CD4-positive, alpha-beta T cell treated with Interleukin-6 at 100 ng/mL for 8 hours (primary cell): ENCODE data around the gene ZNF132.
"Not testable (repeated sequence)": the region's sequence is repeated elsewhere in the genome, so short reads cannot be mapped to it uniquely, and the experiment has no call there.

Experiments used
- DNase-seq: peaks from one replicate; pipeline ENCODE4 v3.0.0-alpha.2; 2020; ENCODE audit warnings: mixed read lengths, low spot score

ZNF132 gene

DNA sequence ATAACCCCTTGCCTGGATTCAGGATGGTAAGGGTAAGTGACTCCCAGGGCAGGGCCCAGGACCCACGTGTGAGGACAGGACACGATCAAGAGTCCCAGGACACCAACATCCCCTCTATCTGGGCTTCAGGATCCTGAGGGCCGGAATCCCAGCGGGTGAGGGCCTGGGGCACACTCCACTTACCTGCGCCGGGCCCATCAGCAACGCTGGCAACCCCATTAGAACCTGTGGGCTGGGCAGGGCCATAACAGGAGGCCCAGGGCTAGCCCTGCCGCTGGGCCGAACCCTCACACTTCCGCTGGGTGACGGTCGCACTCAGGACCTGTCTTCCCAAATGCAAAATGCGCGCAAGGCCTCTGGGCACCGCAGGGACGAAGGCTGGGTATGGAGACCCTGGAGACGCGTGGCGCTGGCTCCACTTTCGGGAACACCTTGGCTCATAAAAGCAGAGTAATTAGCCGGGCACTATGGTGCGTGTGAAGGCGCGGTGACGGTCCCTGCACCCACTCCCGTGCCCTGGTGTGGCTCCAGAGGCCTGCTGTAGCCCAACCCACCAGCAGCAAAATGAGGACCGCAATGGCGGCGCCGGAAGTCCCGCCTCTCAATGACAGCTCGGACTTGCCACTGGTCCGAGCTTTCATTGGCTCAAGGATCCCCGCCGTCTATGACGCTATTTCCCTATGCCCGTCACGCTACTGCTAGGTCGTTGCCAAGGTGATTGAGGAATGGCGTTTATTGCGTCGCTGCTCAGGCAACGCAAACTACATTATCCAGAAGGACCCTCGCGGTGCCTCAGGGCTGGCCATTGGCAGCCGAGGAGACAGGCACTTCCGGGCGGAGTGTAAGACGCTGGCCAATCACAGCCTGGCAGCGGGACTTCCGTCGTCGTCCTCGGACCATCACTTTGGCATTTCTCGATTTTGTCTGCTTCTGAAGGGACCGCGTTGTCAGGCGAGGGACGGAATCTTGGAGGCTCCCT is at the start of gene ZNF132:
ZNF132 (minus strand) TSS at position 578 of the 979 bp plus-strand sequence; CDS start at position 246, 332 bp downstream.
- peak; percentile 98 for DNase-seq

DNA sequence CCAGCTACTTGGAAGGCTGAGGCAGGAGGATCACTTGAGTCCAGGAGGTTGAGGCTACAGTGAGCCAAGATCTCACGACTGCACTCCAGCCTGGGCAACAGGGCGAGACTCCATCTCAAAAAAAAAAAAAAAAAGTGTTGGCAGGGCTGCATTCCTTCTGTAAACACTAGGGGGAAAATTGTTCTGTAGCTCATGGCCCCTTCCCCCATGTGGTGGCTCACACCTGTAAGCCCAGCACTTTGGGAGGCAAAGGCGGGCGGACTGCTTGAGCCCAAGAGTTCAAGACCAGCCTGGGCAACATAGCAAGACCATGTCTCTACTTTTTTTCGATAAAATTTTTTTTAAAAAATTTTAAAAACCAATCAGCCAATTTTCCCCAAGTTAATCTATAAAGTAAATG is 44.4 kb upstream of the ZNF132 start:
- not testable (repeated sequence) for DNase-seq

- DNase-seq = no peak
Observed at GRCh38 chr19:58483776-58484175, 43.8 kb upstream of the ZNF132 start.

GRCh38 chr19:58482372-58482771 is 42.4 kb upstream of the ZNF132 start:
- DNase-seq = no peak

DNA sequence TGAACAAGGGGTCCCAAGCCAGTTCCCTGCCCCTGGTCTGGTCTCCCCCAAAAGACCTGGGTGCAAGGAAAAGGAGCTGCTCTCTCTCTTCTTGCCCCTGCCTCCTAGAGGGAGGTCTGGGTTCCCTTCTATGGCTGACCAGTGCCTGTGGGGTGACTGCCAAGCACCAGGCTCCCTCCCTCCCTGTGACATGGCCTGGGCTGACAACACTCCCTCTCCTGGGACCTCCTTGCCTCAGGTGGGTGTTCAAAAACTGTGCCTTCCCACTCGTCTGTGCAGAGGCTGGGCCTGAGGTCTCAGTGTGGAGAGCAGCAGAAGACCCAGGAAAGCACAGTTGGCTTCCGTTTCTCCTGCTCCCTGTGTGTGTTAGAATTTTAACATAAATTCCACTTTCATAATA is 40.9 kb upstream of the ZNF132 start:
- no peak for DNase-seq

DNA sequence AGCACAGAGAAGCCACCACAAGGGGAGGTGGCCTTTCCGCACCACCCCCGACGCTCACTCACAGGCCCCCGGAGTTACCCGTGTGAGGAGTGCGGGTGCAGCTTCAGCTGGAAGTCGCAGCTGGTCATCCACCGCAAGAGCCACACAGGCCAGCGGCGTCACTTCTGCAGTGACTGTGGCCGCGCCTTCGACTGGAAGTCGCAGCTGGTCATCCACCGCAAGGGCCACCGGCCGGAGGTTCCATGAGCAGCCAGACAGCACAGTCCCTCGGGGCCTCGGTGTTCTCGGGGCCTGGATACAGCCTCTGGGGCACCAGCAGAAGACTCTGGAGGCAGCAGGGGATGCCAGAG is 40.5 kb upstream of the ZNF132 start:
- no peak for DNase-seq

DNA sequence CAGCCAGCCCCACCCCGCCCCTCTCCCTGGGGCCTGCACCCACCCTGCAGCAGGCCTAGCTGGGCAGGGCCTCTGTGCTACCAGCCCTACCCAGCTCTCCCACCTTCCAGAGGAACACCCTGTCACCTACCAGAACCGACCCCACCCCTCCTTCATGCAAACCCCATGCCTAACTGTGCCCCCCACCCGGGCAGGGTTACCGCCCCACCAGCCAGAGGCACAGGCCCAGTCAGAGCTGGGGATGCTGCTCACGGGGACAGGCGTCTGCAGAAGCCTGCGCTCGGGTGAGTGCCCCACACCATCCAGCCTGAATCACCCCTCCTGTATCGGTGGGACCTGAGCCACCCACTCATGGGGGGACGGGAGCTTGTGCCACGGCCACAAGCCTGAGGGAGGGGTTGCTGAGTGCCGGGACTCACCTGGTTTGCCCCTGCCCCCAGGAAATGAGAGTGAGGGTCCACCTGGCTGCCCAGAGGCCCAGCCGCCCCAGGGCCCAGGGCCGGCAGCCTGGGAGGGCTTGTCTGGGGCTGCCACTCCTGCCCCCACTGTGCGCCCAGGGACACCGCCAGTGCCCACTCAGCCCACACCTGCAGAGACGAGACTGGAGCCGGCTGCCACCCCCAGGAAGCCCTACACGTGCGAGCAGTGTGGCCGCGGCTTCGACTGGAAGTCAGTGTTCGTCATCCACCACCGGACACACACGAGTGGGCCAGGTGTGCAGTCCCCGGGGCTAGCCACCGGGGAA is 40.0 kb upstream of the ZNF132 start:
- no peak for DNase-seq

DNA sequence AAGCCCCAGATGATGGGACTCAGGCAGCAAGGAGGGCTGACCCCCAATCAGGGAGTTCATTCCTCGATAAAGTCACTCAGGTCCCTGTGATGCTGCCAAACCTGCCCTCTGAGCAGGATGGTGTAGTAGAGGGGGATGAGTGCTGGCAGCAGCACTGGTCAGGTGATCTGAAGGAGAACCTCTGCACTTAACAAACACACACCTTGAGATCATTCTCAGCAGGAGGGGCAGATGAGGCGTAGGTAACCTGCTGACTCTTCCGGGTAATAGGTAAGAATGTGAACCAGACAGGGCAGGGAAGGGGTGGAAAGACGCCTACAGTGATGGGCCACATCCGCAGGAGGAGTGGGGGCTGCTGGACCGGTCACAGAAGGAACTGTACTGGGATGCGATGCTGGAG is 39.4 kb upstream of the ZNF132 start:
- DNase-seq = no peak

DNA sequence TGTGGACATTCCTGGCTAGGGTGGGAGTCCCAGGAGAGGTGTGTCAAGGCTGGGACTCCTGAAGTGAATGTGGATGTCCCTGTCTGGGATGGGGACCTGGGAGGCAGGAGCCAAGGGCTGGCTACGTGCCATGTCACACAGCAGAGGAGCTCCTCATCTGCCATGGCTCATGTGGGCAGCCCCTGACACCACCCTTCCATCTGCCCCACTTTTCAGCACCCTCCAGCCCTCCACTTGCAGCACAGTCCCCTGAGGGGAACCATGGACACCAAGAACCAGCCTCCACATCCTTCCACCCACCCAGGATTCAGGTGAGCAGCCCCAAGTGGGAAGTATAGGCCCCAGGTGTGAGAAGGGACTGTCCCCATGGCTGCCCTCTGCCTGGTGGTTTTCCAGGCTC is 37.9 kb upstream of the ZNF132 start:
- no peak for DNase-seq

DNA sequence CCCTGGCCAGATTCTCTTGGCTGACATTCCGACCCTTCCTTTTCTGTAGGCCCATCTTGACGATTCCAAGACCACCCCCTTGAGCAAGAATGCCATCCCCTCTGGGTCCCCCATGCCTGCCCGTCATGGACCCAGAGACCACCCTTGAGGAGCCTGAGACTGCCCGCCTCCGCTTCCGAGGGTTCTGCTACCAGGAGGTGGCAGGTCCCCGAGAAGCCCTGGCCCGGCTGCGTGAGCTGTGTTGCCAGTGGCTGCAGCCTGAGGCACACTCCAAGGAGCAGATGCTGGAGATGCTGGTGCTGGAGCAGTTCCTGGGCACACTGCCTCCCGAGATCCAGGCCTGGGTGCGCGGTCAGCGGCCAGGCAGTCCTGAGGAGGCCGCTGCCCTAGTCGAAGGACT is 37.2 kb upstream of the ZNF132 start:
- no peak for DNase-seq

- no peak for DNase-seq
Observed at GRCh38 chr19:58476498-58477015, 36.6 kb upstream of the ZNF132 start.

GRCh38 chr19:58475714-58476497 is 36.0 kb upstream of the ZNF132 start, which contains the start of gene ZNF446:
Gene ZNF446, plus strand, starts transcription at chr19:58476352. Its CDS starts 867 bp downstream, at chr19:58477219.
- DNase-seq = peak; percentile 95

DNA sequence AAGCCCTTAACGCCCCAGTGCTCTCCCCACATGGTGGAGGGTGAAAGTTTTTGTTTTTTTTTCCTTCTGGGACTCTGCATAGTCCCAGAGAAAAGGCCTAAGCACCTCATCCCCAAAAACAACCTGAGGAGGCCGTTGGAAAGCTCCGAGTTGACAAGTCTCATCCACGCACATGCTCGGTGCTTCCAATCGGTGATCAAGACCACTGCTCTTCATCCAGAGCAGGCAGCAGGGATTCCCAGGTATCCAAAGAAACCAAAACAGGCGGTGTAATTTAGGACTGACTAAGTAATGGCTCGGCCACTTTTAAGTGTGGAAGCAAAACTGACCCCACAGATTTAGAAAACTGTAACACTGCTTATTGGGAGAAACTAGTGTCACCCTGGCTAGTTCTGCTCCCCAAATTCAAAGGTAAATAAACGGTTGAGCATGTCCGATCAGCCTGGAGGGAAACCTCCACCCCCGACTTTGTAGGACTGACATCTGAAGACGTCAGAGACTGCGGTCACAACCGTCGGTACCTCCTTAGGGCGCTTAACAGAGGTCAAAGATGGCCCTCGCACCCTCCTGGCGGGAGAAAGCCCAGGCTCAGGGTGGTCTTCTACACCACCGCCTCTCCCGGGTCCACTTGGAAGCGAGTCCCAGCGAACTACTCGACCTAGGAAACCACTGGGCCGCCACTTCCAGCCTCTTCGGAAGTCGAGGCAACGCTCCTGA is 35.2 kb upstream of the ZNF132 start:
- DNase-seq = no peak

DNA sequence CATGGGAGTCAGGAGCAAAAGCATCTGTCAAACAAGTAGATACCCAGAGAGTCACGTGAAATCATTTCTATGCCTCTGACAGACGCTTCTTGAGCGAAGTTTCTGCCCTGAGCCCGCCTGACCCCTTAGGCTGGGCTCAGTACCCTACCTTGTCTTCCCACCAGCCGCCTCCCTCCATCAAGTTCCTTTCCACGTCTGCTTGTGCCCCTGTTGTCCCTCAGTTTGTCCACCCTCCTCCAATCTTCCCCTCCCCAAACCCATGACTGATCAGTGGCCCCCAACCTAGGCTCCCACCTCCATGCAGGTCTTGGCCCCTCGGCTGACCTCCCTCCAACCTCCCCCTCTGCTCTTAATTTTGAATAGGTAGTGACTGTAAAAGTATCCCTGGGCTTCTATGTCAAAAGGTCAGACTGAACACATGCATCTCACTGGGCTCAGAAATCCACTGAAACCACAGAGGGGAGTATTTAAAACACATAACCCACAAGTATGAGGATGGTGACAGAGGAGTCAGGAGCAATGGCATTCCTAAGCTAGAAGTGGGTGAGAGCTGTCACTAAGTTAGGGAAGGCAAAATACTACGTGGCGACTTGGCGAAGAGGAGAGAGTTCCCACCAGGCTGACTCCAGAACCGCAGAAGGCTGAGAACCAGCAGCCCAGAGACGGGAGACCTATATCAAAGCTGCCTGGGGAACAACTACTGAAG is 34.5 kb upstream of the ZNF132 start:
- no peak for DNase-seq

DNA sequence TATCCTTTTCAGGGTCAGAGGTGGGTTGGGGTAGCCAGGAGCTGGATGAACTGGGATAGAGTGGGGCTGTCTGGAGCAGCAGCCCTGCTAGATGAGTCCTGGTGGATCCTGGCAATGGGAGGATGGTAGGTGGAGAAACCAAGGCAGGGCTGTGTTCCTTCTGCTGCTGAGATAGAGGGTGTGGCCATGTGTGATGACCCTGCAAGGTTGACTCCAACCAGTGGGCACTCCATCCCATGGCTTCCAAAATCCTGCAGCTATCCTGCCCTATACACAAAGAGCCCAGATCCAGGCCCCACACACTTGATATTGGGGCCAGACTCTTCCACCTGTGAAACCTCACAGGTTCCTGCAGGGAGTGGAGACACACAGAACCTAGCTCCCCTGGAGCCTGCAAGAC is 33.8 kb upstream of the ZNF132 start:
- no peak for DNase-seq

DNA sequence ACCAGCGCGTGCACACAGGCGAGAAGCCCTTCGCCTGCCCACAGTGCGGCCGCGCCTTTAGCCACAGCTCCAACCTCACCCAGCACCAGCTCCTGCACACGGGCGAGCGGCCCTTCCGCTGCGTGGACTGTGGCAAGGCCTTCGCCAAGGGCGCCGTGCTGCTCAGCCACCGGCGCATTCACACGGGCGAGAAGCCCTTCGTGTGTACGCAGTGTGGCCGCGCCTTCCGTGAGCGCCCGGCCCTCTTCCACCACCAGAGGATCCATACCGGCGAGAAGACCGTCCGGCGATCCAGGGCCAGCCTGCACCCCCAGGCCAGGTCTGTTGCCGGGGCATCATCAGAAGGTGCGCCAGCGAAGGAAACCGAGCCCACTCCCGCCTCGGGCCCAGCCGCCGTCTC is 31.8 kb upstream of the ZNF132 start:
- DNase-seq = no peak

- DNase-seq = not testable (repeated sequence)
Observed at GRCh38 chr19:58470837-58471543, 31.0 kb upstream of the ZNF132 start.

DNA sequence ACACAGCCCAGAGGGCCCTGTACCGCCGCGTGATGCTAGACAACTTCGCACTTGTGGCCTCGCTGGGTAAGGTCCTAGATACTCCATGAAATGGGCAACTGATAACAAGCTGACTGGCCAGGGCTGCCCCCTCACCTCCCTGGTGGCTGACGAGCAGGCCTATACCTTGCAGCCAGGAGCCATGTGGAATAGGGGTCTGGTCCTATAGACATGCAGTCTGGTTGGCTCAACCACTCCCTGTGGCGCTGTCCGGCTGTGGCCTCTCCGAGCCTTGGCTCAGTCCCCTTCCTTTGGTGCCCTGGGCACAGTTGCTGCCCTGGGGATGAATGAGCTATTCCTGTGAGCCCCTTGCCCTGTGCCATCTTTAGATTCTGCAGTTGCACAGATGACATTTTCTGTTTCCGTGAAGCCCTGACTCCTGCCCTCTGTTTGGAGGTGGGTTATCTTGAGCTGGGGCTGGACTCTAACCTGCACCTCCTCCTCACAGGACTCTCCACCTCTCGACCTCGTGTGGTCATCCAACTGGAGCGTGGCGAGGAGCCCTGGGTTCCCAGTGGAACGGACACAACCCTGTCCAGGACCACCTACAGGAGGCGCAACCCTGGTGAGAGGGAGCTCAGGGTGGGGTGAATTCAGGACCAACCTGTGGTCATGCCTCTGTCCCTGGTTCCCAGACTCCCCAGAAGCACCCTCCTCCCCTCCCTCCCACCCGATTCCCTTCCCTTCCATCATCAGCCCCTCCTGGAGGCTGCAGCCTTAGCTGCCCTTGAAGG is 29.5 kb upstream of the ZNF132 start:
- DNase-seq = no peak

GRCh38 chr19:58468216-58468839 is 28.4 kb upstream of the ZNF132 start:
- no peak for DNase-seq
